Stimulated activated CD8-positive, alpha-beta memory T cell treated with anti-CD3 and anti-CD28 coated beads, Interleukin-12 subunit alpha, Interleukin-12 subunit beta, amount 100 ng/mL, for 4 hours (primary cell): ENCODE data around the gene ADGRL3.
"Not testable (repeated sequence)": the region's sequence is repeated elsewhere in the genome, so short reads cannot be mapped to it uniquely, and the experiment has no call there.

Source experiments
- DNase-seq: peaks from one replicate; pipeline ENCODE4 v3.0.0-alpha.2; 2020; ENCODE audit warnings: low read depth

The ADGRL3 gene

DNA sequence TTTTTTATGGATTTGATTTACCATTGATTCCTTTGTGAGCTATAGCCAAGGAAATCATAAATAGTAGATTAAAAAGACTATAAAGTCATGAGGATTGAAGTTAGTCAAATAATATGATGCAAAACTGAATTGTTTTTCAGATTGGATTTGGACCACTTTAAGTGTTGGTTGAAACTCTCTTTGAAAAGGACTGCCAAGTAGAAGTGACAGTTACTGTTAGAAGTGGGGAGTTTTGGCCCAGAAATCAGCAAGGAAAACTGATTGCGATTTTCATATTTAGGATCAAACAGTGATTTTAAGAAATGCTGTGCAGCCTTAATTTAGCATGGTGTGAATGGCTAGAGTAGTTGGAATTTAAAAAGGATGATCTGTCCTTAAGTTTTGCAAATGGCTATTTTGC lies 4.9 kb downstream of the ADGRL3 start:
- DNase-seq, result no peak

GRCh38 chr4:61207156-61207555 lies 7.0 kb downstream of the ADGRL3 start:
- DNase-seq, result not testable (repeated sequence)

DNA sequence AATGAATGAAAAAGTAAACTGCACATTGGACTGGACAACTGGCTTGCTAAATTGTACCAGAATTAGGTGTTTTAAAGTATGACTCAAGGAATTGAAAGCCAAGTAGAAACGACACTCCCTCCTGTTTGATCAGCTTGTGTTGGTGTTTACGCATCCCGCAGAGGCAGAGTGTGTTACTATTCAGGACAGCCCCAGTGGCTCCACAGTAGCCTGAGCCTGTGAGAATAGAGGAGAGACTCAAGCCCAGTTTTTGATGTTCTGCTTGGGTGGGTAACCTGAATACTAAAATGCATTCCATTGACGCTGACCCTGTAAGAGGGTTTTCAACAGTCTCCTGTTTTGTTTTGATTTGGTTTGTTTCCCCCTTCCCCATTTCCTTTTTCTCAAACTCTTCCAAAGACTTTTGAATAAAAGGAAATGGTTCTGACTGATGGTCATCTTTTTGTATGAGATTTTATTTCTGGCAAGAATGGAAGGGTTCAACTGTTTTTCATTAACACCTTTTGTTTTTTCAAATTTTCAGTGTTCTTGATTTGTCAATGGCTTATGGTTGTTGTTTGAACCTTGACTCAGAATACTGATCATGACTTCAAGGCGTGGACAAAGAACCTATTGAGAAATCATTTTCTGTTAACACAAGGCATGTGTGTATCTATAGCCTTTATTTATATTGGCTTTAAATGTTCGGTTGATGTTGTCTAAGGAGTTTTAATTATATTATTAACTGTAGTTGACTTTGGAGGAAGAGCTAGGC lies 10.2 kb downstream of the ADGRL3 start:
- DNase-seq, result no peak

- no peak for DNase-seq
These were observed 11.7 kb downstream of the ADGRL3 start for GRCh38 chr4:61211781-61212180.

- DNase-seq, result no peak
These were observed 12.7 kb downstream of the ADGRL3 start for GRCh38 chr4:61212788-61213187.

DNA sequence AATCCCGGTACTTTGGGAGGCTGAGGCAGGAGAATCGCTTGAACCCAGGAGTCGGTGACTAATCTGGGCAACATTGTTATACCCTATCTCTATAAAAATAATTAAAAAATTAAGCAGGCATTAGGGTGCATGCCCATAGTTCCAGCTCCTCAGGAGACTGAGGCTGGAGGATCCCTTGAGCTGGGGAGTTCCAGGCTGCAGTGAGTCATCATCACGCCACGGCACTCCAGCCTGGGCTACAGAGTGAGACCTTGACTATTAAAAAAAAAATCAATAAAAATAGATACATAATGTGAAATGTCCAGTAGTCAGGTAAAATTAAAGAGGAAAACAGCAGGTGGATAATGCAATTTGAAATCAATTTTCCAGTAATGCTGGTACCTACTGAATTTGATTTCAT lies 14.6 kb downstream of the ADGRL3 start:
- DNase-seq, result no peak

- no peak for DNase-seq
These were observed 17.1 kb downstream of the ADGRL3 start for GRCh38 chr4:61217222-61217621.

- DNase-seq, result no peak
These were observed 20.4 kb downstream of the ADGRL3 start for GRCh38 chr4:61220556-61220955.

- DNase-seq, result no peak
These were observed 23.3 kb downstream of the ADGRL3 start for GRCh38 chr4:61223385-61223784.

DNA sequence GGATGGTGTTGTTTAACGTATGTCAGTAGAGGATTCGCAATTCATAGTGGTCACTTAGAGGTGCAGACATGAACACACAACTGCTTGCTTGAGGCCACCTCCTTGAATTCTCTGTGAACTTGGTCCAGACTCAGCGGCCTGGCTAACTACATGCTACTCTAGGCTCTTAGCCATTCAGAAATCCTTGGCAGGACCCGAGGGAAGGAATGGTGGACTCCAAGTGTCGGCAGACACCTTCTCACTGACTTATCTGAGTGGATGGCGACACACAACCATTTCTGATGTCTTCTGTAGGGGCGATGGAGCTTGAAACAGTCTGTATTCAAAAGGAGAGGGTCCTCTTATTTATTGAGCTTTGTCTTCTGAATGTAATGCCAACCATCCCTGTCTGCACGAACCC lies 24.4 kb downstream of the ADGRL3 start:
- no peak for DNase-seq

DNA sequence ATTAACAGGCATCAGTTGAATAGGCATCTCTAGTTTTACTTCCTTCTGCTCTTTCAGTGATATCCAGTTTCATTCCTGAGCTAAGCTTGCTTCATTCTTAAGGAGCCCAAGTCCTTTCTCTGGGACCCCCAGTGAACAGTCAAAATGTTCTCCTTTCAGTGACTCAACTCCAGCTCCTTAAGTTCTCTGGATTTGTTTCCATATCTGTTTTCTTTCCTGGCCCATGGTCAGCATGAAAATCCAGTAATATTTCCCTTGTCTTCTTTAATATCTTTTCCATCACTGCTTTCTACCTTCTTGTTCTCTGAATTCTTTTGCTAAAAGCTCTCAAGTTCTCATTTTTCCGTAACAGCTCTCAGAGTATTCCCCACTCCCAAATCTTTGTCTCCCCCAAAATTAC lies 25.5 kb downstream of the ADGRL3 start:
- DNase-seq, result no peak

DNA sequence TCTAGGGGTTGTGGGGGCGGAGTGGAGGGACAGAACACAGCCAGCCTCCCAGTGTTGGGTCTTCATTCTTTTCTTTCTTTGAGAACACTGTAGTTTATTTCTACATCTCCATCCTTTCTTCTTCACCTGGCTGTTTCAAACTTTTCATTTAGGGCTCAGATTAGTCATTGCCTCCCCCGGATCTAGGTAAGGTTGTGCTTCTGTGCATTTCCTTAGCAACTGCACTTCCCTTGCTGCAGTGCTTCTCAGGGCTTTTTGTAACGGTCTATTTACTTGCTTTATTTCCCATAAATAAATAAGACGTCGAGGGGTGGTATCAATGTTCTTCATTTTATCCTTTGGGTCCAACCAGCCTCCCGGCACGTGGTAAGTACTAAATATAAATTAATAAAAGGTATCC lies 31.3 kb downstream of the ADGRL3 start:
- no peak for DNase-seq

GRCh38 chr4:61239250-61239649 lies 39.1 kb downstream of the ADGRL3 start:
- DNase-seq, result no peak

GRCh38 chr4:61243962-61244361 lies 43.8 kb downstream of the ADGRL3 start:
- no peak for DNase-seq

DNA sequence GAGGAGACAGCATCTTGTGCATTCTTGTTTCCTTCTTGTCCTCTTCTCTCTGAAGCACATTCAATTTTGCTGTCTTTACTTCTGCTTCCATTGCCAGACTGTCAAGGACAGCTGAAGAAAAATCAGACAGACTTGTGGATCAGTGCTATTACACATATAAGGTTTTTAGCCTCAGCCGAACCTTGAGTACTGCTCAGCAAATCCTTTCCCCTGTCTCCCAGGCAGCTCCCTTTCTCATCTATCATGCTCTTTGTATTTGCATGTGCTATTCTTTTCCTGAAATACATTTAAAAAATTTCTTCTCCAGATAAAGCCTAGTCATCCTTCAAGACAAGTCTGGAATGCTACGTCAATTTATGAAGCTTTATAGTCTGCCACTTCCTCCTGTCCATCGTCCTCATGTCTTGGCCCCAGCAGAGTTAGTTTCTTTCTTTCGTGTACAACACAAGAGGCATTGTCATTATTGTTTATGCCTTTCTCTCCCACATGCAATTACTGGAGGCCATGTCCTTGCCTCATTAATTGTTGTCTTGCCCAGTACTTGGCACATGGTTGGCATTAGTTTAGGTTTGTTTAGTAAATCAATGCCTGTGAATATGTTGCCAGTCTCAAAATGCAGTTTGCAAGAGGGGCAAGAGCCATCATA lies 45.1 kb downstream of the ADGRL3 start:
- DNase-seq, result no peak

GRCh38 chr4:61246034-61246433 lies 45.9 kb downstream of the ADGRL3 start:
- no peak for DNase-seq

DNA sequence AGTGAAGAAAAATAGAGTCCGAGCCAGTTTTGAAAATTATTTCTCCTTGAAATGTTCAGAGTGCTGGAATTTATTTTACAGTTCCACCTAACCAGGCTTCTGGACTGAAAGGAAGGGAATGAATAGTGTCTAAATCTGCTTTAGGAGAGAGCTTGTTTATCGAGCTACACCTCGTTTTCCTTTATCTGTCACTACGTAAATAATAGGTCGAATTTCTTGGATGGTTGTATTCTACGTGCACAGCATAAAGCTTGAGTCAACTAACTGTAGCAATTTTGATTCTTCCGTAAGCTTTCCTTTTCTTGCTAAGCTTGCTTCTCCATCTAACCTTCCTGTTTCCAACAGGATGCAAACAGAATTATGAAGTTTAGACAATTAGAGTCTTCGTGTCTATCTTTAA lies 48.6 kb downstream of the ADGRL3 start:
- no peak for DNase-seq

DNA sequence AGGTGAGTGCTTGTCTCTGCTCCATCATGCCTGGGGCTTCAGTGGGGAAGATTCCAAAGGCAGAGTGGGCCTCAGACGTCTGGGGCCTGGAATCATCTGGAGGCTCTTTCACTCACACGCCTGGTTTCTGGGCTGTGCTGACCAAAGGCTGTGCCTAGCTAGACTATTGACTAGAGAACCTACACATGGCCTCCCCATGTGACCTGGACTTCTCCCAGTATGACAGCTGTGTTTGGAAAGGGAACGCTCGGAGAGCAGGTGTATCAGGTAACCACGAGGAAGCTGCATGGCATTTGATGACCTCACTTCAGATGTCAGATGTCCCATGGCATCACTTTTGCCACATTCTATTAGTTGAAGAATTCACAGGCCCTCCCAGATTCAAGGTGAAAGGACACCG lies 51.0 kb downstream of the ADGRL3 start:
- no peak for DNase-seq

DNA sequence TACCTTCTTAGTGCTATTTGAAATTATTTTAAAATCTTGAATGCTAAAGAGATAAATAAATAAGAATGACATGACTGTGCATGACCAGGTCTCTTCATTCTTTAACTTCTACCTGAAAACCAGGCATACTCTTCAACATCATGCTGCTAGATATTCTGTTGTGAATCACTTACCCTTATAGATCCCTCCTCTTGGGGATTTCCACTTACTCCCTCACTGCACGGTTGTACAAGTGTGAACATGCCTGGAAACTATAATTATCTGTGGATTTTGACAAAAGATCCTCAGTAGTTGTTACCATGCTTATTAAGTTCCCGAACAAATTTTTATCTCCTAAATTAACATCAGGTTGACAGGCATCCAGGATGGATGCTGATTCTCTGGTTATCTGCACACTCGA lies 54.3 kb downstream of the ADGRL3 start:
- no peak for DNase-seq

DNA sequence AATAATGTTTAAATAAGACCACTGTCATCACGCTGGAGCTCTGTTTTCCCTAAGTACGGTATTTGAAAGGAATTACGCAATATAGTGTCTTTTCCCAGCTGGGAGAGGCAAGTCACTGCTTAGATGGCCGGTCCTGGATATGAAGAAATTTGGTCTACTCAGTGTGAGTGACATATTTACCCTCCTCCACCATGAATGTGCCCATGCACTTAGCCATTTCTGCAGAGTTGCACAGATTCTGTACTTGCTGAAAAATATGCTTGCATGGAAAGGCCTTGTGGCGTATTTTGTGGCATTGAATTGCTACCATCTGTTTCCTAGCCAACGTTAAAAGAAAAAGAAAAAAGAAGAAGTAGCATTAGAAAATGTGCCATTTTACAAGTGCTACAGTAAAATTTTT lies 73.1 kb downstream of the ADGRL3 start:
- DNase-seq, result no peak

DNA sequence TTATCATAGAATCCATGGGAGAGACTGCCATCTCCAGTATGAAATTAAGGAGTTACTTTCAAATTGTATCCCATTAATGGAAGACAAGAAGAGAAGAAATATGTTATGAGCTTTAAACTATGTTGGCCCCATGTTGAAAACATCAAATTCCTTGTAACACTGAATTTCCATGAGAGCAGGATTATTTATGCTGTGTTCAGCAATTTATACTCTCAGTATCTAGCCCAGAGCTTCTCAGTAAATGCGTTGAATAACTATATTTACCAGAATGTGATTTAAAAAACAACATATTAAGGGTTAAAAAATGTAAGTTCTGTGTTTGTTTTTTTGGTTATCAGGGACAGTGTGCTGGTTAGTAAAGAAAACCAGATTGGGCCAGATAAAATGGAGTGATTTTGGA lies 74.2 kb downstream of the ADGRL3 start:
- DNase-seq, result no peak

- no peak for DNase-seq
These were observed 75.1 kb downstream of the ADGRL3 start for GRCh38 chr4:61275241-61275640.

DNA sequence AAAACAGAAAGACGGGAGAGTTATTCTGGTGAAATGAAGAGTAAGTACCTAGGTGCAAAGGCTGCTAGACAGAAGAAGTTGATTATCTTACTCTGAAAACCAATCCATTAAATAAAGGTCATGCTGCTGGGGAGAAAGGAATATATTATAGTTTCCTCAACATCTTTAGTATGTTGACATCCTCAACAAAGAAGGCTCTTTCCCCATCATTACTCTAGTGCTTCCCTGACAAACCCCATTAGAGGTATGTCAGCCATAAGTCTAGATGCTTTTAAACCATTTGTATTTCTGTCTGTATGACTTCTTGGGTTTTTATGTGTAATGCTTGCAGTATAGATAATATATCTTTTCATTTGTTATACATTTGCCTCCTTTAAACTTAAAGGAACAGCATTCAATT lies 75.9 kb downstream of the ADGRL3 start:
- no peak for DNase-seq
